ENCODE data around the gene STMN1. TPM values are rescaled to one million over a fixed set of nuclear protein-coding genes. Genes with fewer than 3 reads are reported as not detected.

Gene STMN1
- total RNA-seq, 1 experiment from 2014 or later, result 418 TPM

- TF ChIP-seq ZNF219 (CRISPR knock-in tag; IDR thresholded peaks at IDR 0.05; ENCODE audit: borderline replicate concordance) (no peak), FOXJ3 (CRISPR knock-in tag; IDR thresholded peaks at IDR 0.05; ENCODE audit: borderline replicate concordance) (no peak), RORB (CRISPR knock-in tag; IDR thresholded peaks at IDR 0.05) (no peak), ZNF232 (CRISPR knock-in tag; IDR thresholded peaks at IDR 0.05) (no peak), FOXP1 (CRISPR knock-in tag; IDR thresholded peaks at IDR 0.05; ENCODE audit: borderline replicate concordance) (no peak)
Observed at GRCh38 chr1:25911162-25911561, 4.9 kb upstream of the STMN1 start (continued).

DNA sequence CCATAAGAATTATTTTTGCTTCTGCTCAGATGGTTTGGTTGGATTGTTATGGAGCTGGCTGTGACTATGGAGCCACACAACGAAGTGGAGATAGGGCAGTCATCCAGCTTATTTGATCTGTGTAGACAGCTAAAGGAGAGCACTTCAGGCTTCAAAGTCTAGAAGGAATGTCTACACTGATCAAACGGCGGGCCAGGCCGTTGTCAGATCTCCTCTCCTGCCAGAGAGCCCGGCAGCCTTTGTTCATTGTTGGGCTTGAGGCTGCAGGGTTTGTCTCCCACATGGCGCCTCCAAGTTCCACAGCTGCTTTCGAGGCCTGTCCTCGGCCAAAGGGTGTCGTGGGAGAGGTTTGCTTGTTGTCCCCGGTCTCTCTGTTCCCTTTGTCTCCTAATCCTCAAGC lies 2.8 kb upstream of the STMN1 start:
- DNase-seq (ENCODE audit: low spot score) (no peak), ATAC-seq (no peak)
- CTCF ChIA-PET, result interaction anchor here (1.1 kb wide), 1 partner anchor 89 kb away, joined by 3 read pairs; the partner anchor contains the start of gene PAFAH2
- TF ChIP-seq, protein P1, sequence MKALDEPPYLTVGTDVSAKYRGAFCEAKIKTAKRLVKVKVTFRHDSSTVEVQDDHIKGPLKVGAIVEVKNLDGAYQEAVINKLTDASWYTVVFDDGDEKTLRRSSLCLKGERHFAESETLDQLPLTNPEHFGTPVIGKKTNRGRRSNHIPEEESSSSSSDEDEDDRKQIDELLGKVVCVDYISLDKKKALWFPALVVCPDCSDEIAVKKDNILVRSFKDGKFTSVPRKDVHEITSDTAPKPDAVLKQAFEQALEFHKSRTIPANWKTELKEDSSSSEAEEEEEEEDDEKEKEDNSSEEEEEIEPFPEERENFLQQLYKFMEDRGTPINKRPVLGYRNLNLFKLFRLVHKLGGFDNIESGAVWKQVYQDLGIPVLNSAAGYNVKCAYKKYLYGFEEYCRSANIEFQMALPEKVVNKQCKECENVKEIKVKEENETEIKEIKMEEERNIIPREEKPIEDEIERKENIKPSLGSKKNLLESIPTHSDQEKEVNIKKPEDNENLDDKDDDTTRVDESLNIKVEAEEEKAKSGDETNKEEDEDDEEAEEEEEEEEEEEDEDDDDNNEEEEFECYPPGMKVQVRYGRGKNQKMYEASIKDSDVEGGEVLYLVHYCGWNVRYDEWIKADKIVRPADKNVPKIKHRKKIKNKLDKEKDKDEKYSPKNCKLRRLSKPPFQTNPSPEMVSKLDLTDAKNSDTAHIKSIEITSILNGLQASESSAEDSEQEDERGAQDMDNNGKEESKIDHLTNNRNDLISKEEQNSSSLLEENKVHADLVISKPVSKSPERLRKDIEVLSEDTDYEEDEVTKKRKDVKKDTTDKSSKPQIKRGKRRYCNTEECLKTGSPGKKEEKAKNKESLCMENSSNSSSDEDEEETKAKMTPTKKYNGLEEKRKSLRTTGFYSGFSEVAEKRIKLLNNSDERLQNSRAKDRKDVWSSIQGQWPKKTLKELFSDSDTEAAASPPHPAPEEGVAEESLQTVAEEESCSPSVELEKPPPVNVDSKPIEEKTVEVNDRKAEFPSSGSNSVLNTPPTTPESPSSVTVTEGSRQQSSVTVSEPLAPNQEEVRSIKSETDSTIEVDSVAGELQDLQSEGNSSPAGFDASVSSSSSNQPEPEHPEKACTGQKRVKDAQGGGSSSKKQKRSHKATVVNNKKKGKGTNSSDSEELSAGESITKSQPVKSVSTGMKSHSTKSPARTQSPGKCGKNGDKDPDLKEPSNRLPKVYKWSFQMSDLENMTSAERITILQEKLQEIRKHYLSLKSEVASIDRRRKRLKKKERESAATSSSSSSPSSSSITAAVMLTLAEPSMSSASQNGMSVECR (CRISPR knock-in tag; IDR thresholded peaks at IDR 0.05; ENCODE audit: borderline replicate concordance), result no peak
- H3K27me3 Mint-ChIP-seq (ENCODE audit: low read depth), result no peaks in the 10 kb centered on the region; the same call in none of the 2 replicates
- H3K27ac Mint-ChIP-seq, result no peak overlapping the region
- H3K4me1 Mint-ChIP-seq, result peaks cover 24% of the 10 kb centered on the region
- no peak overlapping the region for H3K4me3 Mint-ChIP-seq
- peaks cover 11% of the 10 kb centered on the region for H3K36me3 Mint-ChIP-seq
- no peaks in the 10 kb centered on the region for H3K9me3 Mint-ChIP-seq
- POLR2A ChIA-PET, result no interaction called here

DNA sequence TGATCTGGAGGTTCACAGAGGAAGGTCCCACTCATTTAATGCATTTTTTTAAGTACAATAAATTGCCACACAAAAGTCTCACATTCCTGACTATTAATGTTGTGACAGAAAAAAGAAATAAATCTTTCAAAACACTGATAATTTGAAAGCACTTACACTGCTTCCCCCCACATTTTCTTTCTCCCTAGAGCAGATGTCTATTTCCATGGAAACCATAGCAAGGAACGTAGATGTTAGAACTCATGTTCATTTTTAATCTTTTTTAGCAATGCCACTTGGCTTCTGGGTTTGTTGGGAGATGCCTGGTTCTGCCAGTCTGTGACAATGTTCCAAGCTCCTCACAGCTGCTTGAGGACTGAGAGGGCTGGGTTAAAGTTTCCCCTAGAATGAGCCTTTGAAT lies 1.9 kb upstream of the STMN1 start:
- ChIA-PET POLR2A (no interaction called here), CTCF (interaction anchor here (1.1 to 3.6 kb wide), 2 partner anchors 12 to 89 kb away, joined by 3 to 31 read pairs; partner anchors contain the start of gene PAFAH2)
- H3K4me3 Mint-ChIP-seq, result no peak overlapping the region
- no peak for TF ChIP-seq NR3C1 (CRISPR knock-in tag; conservative IDR thresholded peaks at IDR 0.05; ENCODE audit: low read depth)
- TF ChIP-seq, protein P2, sequence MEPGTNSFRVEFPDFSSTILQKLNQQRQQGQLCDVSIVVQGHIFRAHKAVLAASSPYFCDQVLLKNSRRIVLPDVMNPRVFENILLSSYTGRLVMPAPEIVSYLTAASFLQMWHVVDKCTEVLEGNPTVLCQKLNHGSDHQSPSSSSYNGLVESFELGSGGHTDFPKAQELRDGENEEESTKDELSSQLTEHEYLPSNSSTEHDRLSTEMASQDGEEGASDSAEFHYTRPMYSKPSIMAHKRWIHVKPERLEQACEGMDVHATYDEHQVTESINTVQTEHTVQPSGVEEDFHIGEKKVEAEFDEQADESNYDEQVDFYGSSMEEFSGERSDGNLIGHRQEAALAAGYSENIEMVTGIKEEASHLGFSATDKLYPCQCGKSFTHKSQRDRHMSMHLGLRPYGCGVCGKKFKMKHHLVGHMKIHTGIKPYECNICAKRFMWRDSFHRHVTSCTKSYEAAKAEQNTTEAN (CRISPR knock-in tag; IDR thresholded peaks at IDR 0.05), result no peak
- no peak for TF ChIP-seq PRRX2 (CRISPR knock-in tag; IDR thresholded peaks at IDR 0.05)
- TF ChIP-seq CREB1 (CRISPR knock-in tag; IDR thresholded peaks at IDR 0.05), result no peak
- TF ChIP-seq SP1 (CRISPR knock-in tag; conservative IDR thresholded peaks at IDR 0.05), result no peak
- TF ChIP-seq ATF1 (CRISPR knock-in tag; IDR thresholded peaks at IDR 0.05), result no peak
- TF ChIP-seq ZNF396 (CRISPR knock-in tag; IDR thresholded peaks at IDR 0.05; ENCODE audit: borderline replicate concordance), result no peak
- TF ChIP-seq, protein P3, sequence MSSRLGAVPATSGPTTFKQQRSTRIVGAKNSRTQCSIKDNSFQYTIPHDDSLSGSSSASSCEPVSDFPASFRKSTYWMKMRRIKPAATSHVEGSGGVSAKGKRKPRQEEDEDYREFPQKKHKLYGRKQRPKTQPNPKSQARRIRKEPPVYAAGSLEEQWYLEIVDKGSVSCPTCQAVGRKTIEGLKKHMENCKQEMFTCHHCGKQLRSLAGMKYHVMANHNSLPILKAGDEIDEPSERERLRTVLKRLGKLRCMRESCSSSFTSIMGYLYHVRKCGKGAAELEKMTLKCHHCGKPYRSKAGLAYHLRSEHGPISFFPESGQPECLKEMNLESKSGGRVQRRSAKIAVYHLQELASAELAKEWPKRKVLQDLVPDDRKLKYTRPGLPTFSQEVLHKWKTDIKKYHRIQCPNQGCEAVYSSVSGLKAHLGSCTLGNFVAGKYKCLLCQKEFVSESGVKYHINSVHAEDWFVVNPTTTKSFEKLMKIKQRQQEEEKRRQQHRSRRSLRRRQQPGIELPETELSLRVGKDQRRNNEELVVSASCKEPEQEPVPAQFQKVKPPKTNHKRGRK (CRISPR knock-in tag; IDR thresholded peaks at IDR 0.05; ENCODE audit: borderline replicate concordance), result no peak
- TF ChIP-seq KAT7 (CRISPR knock-in tag; IDR thresholded peaks at IDR 0.05; ENCODE audit: borderline replicate concordance), result no peak
- TF ChIP-seq JAZF1 (CRISPR knock-in tag; IDR thresholded peaks at IDR 0.05), result no peak
- no peak for TF ChIP-seq RELA (CRISPR knock-in tag; IDR thresholded peaks at IDR 0.05; ENCODE audit: borderline replicate concordance)
- TF ChIP-seq, protein P4, sequence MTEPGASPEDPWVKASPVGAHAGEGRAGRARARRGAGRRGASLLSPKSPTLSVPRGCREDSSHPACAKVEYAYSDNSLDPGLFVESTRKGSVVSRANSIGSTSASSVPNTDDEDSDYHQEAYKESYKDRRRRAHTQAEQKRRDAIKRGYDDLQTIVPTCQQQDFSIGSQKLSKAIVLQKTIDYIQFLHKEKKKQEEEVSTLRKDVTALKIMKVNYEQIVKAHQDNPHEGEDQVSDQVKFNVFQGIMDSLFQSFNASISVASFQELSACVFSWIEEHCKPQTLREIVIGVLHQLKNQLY (CRISPR knock-in tag; IDR thresholded peaks at IDR 0.05), result no peak
- no peak for TF ChIP-seq IRF2 (CRISPR knock-in tag; IDR thresholded peaks at IDR 0.05; ENCODE audit: borderline replicate concordance, low read depth)
- TF ChIP-seq GABPB1 (CRISPR knock-in tag; IDR thresholded peaks at IDR 0.05), result no peak
- TF ChIP-seq, protein P5, sequence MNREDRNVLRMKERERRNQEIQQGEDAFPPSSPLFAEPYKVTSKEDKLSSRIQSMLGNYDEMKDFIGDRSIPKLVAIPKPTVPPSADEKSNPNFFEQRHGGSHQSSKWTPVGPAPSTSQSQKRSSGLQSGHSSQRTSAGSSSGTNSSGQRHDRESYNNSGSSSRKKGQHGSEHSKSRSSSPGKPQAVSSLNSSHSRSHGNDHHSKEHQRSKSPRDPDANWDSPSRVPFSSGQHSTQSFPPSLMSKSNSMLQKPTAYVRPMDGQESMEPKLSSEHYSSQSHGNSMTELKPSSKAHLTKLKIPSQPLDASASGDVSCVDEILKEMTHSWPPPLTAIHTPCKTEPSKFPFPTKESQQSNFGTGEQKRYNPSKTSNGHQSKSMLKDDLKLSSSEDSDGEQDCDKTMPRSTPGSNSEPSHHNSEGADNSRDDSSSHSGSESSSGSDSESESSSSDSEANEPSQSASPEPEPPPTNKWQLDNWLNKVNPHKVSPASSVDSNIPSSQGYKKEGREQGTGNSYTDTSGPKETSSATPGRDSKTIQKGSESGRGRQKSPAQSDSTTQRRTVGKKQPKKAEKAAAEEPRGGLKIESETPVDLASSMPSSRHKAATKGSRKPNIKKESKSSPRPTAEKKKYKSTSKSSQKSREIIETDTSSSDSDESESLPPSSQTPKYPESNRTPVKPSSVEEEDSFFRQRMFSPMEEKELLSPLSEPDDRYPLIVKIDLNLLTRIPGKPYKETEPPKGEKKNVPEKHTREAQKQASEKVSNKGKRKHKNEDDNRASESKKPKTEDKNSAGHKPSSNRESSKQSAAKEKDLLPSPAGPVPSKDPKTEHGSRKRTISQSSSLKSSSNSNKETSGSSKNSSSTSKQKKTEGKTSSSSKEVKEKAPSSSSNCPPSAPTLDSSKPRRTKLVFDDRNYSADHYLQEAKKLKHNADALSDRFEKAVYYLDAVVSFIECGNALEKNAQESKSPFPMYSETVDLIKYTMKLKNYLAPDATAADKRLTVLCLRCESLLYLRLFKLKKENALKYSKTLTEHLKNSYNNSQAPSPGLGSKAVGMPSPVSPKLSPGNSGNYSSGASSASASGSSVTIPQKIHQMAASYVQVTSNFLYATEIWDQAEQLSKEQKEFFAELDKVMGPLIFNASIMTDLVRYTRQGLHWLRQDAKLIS (CRISPR knock-in tag; IDR thresholded peaks at IDR 0.05; ENCODE audit: borderline replicate concordance), result no peak
- no peak for TF ChIP-seq ESRRA (CRISPR knock-in tag; IDR thresholded peaks at IDR 0.05; ENCODE audit: borderline replicate concordance)
- no peak for TF ChIP-seq SMAD4 (CRISPR knock-in tag; IDR thresholded peaks at IDR 0.05)
- no peak for TF ChIP-seq NFYB (CRISPR knock-in tag; conservative IDR thresholded peaks at IDR 0.05; ENCODE audit: low read depth)

More for the DNA sequence above, 1.9 kb upstream of the STMN1 start:
- no peak for ATAC-seq
- Mint-ChIP-seq H3K36me3 (peaks cover 18% of the 10 kb centered on the region), H3K27me3 (ENCODE audit: low read depth) (no peaks in the 10 kb centered on the region; the same call in none of the 2 replicates), H3K27ac (no peak overlapping the region), H3K4me1 (peaks cover 27% of the 10 kb centered on the region), H3K9me3 (no peaks in the 10 kb centered on the region)
- DNase-seq (ENCODE audit: low spot score), result no peak
